Stimulated activated naive CD8-positive, alpha-beta T cell treated with anti-CD3 and anti-CD28 coated beads, Interleukin-15, Interleukin-2, amounts not matched to agents 100 U/mL and 50 U/mL, for 24 hours (primary cell): ENCODE measurements around the gene NPPA.
A peak's percentile ranks its signal among the peaks of the same experiment; 100 is the strongest.

Experiments used
- ATAC-seq: fragments of 150-1000 bp; cut with Tn5 transposase; one replicate; pipeline ENCODE4 v1.10.0; 2021
- DNase-seq: peaks from one replicate; pipeline ENCODE4 v3.0.0; 2021

Gene NPPA

DNA sequence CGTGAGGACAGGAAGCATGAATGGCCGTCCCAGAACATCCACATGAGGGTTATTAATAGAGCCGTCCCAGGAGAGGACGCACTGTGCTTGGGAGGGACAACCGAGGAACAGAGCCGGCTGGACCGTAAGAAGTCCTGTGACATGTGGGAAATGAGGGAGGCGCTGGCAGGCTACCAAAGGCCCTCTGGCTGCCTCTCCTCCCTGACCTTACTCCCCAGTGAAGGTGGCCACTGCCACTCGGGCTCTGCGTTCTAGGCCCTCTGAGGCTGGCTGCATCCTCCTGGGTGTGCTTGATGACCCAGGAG, 26.6 kb upstream of the NPPA start:
- ATAC-seq (no peak), DNase-seq (no peak)

DNA sequence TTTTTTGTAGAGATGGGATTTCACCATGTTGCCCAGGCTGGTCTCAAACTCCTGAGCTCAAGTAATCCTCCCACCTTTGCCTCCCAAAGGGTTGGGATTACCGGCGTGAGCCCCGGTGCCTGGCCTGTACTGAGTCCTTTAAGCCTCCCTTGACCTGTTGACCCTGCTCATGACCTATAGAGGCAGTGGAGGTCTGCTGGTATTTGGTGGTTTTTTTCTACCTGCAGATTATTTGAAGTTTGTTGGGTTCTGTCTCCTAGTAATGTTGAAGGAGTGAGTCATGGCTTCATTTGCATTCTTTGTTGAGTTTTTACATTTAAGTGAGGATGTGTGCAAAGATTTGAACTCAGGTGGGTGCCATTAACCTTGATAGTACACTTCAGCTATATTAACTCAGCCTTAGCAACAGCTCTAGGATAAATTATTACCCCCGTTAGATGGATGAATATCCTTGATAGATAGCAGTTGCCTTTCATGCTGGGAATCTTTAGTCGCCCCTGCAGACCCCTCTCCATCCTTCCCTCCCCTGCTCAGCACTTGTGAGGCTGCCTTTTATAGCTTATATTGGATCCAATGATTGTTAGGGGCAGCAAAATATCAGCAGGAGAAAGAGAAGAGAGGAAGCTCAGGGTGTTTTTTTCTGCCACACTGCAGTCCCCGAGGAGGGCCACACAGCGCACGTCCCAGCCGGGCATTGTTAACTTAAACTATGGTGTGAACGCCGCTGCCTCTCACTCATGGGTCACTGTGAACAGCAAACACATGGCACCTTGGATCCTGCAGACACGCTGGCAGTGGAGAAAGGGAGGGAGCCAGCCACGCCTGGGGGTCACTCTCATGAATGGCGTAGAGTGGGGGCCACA, 26.0 kb upstream of the NPPA start:
- ATAC-seq, result no peak
- no peak for DNase-seq

DNA sequence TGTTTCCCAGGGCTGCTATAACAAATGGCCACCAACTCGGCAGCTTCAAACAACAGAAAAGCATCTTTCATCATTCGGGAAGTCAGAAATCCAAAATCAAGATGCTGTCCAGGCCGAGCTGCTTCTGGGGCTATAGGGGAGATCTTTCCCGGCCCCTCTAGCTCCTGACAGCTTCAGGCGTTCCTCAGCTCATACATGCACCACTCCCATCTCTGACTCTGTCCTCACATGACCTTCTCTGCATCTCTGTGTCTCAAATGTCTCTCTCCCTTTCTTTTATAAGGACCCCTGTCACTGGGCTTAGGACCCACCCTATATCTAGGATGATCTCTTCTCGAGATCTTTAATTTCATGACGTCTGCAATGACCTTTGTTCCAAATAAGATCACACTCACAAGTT, 25.0 kb upstream of the NPPA start:
- DNase-seq, result no peak
- ATAC-seq, result no peak

DNA sequence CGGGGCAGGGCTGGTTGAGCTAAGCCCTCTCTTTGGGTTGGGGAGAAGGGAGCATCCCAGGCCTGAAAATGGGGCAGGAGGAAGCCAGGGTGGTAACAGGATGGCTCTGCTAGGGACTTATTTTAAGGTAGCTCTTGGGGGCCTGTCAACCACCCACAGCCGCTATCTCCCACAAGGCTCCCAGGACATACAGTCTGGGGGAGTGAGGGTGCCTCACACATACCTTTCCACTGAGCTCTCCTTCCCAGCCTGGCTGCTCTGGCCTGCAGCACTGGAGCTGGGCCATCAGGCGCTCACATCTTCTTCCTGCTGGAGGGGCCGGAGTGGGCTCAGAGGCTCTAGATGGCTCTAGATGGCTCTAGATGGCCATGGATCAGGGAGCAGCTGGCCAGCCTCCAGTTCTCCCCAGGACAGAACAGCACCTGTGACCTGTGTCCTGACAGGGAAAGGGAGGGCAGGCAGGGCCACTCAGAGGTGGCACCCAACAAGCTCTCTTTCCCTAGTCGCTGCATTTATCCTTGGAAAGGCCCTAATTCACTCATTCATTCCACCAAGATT, 22.1 kb upstream of the NPPA start:
- DNase-seq, result no peak
- no peak for ATAC-seq

DNA sequence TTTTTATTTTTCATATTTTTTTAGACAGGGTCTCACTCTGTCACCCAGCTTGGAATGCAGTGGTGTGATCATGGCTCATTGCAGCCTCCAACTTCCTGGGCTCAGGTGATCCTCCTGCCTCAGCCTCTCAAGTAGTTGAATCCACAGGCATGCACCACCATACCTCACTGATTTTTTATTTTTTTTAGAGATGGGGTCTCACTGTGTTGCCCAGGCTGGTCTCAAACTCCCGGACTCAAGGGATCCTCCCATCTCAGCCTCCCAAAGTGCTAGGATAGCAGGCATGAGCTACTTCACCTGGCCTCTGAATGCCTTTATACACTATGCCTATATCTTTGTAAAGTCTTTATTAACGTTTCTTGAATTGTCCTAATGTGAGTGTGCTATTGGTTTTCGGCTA, 21.5 kb upstream of the NPPA start:
- ATAC-seq (no peak), DNase-seq (no peak)

DNA sequence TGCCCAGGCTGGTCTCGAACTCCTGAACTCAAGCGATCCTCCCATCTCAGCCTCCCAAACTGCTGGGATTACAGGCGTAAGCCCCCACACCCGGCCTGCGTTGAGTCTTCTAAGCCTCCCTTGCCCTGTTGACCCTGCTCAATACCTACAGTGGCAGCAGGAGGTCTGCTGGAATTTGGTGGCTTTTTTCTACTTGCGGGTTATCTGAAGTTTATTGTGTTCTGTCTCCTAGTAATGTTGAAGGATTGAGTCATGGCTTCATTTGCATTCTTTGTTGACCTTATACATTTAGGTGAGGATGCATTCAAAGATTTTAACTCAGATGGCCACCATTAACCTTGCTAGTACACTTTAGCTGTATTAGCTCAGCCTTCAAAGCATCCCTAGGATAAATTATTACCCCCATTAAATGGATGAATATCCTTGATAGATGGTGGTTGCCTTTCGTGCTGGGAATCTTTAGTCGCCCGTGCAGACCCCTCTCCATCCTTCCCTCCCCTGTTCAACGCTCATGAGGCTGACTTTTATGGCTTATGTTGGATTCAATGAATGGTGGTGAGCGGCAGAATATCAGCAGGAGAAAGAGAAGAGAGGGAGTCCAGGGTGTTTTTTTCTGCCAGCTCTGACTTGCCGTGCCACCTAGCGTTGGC, 20.9 kb upstream of the NPPA start:
- no peak for ATAC-seq

DNA sequence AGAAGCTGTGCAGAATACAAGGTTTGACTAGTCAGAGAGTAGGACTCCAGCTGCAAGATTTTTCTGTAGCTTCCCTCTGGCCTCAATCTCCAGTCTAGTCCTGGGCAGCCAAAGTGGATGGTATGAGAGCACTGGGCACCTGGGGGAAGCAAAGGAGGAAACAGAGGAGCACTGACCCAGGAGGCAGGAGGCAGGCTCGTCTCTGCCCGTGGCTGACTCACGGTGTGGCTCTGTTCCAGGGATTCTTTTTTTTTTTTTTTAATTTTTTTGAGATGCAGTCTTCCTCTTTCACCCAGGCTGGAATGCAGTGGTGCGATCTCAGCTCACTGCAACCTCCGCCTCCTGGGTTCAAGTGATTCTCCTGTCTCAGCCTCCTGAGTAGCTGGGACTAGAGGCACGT, 15.3 kb upstream of the NPPA start:
- ATAC-seq (peak; percentile 12), DNase-seq (no peak)

More for the DNA sequence above, 20.9 kb upstream of the NPPA start:
- DNase-seq, result no peak

DNA sequence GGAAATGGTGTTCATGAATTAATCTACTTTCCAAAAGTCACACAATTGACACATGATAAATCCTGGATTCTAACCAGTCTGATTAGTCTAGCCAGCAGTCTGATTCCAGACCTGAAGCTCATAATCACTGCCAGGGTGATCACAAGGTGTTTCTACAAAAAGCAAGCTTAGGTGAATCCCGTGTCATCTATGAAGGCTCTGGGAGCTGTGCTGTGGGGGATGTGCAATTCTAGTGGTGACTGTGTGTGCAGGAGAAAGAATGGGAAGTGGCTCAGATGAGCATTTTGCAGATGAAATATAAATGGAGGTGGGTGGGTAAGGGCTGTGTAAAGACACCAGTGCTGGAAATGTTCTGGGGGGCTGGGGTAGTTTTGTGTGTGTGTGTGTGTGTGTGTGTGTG, 13.0 kb upstream of the NPPA start:
- DNase-seq (no peak), ATAC-seq (no peak)

DNA sequence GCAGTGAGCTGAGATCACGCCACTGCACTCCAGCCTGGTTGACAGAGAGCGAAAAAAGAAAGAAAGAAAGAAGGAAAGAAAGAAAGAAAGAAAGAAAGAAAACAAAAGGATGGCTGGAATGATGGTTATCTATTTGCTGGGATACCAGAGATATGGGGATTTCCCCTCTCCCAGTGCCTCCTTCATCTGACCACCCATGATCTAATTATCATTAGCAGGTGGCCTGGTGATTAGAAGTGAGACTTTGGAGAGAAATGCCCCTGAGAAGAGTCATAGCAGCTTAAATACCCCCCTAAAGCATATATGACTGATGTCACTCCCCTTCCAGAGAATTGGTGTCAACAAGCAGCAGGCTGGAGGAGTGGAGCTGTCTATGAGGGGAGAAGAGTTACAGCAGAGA, 12.5 kb upstream of the NPPA start:
- no peak for ATAC-seq
- no peak for DNase-seq

DNA sequence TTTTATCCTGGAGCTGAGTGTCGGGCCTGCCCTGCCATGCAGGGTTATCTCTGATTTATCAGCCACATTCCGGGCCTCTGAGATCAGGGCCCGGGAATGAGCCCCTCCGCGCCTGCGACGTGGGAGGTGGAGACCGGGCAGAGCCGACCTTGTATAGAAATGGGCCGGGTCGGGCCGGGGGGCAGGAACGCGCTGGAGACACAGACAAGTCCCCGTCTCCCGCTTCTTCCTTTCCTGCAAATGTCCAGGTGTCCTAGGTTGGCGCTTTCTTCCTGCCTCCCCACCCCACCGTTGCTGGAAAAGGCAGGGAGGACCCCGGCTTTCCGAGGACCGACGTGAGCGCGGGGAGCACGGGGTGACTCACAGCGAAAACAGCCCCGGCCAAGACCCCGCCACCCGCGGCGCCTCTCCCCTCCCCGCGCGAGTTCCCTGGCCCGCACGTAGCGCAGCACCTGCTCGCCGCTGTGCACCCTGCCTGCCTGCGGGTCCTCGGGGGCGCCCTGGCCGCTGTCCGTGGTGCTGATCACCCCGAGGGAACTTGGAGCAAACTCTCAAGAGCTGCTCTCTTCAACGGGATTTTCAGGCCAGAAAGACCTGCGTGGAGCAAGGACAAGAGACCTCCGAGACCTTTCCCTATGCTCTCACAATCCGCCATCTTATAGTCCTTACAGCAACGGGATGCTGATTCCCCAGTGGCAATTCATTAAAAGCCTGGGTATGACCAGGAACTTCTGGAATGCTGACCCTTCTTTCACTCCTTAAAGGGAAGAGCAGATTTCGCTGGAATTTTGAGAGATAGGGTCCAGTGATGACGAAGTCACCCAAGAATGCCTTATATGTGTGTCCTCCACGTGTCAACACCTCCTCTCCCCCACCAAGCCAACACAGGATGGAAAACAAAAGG, 11.6 kb upstream of the NPPA start:
- ATAC-seq (peak; percentile 45), DNase-seq (peak; percentile 77)

DNA sequence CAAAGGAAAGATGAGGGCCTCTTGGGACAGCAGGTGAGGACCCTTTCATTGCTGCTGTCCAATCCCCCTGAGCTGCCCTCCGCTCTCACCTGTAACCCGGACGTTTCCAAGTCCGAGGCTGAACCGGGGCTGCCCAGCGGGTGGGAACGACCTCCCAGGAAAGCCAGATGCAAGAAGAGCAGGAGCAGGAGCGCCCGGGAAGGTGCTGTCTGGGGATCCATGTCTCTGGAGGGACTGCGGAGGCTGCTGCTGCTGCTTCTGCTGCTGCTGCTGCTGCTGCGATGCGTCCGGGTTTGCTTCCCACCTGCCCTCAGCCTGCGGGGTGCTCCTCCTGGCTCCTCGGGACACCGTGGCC, 11.0 kb upstream of the NPPA start, which contains the start of gene NPPB:
Gene NPPB, minus strand, starts transcription at position 333 of the 355 bp plus-strand sequence. Its CDS starts 112 bp downstream, at position 221.
- DNase-seq (no peak), ATAC-seq (no peak)

DNA sequence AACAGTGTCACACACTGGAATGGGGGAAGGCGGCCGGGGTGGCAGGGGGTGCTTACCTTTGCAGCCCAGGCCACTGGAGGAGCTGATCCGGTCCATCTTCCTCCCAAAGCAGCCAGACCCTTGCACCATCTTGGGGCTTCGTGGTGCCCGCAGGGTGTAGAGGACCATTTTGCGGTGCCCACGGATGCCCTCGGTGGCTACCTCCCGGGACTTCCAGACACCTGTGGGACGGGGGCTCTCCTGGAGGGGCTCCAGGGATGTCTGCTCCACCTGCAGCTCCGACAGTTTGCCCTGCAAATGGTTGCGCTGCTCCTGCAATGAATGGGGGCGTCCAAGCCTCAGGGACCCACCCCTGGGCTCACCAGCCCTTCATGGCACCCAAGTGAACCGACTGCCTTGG, 10.6 kb upstream of the NPPA start:
- no peak for ATAC-seq
- DNase-seq, result no peak

DNA sequence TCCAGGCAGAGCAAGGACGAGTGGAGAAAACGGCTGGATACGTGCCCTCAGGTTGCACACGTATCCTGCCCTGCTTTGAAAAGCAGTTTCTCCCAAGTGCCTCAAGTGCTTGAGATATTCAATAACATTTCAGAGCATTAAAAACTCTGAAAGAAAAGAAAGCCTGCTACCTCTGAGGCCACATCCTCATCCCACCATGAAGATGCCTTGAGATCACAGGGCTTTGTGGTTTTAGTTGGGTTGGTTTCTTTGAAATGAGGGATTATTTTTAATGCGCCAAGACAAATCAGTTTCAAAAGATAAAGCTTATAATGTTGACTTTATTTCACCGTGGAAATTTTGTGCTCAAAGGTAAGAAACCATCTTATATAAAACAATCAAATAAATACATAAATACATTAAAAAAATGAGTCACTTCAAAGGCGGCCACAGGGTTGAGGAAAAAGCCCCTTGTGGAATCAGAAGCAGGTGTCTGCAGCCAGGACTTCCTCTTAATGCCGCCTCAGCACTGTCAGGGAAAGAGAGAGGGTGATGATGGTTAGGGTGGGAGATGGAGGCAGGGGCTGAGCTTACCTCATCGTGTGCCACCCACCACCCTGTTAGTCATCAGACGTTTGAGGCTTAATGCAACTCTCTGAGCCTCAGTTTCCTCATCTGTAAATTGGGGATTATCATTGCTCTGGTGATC, 9.7 kb upstream of the NPPA start:
- ATAC-seq, result no peak
- no peak for DNase-seq

DNA sequence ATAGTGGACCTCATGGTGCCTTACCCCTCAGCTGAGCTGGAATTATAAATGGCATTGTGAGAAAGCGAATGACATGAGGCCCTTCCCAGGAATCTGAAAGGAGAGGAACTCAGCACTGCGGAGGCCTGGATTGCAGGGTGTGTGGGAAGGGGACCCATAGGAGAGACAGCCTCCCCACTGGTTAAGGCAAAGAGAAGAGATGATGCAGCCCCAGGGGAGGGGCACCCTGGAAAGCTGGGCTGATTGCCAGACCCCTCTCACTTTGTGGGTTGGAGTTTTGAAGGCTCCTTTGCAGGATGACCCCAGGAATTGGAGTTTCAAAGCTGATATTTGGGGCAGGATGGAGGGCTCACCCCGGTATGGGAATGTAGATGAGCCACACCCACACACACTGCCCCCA, 9.1 kb upstream of the NPPA start:
- ATAC-seq, result no peak

DNA sequence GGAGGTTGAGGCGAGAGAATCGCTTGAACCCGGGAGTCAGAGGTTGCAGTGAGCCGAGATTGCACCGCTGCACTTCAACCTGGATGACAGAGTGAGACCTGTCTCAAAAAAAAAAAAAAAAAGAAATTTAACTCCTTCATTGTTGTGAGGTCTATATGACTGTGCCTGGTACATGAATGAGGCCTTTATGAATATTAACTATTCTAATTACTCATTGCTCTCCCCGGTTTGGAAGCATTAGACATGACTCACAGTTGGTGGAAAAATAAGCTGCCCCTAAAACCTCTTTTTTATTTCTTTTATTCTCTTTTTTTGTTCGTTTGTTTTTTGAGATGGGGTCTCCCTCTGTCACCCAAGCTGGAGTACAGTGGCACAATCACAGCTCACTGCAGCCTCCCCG, 7.8 kb upstream of the NPPA start:
- ATAC-seq, result no peak
- DNase-seq, result no peak

More for the DNA sequence above, 9.1 kb upstream of the NPPA start:
- DNase-seq, result no peak

DNA sequence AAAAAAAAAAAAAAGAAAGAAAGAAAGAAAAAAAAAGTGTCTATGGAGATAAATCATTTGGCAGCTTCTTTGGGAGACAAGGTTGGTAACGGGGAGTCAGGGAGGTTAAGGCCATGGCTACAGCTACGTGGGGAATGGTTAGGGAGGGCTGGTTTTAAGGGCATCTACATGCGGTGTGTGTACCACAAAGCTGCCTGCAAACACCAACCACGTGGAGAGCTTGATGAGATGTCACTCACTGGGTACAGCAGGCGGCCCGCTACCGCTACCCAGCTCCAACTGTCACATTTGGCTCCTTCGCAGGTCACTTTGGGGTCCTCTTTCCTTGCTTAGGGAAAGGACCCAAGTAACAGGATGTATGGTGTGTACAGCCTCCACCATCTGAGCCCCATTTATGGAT, 6.9 kb upstream of the NPPA start:
- no peak for ATAC-seq

DNA sequence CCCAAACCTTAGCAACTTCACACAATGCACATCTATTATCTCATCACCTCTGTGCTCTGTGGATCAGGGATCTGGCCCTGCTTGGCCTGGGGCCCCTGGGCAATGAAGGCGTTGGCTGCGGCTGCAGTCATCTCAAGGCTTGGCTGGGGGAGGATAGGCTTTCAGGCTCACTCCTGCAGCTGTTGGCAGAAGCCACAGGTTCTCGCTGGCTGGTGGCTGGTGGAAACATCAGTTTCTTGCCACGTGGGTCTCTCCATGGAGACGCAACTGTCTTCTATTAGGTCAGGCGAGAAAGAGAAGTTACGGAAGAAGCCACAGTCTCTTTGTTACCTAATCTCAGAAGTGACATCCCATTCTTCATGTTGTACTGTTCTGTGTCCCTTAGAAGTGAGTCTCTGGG, 3.6 kb upstream of the NPPA start:
- no peak for ATAC-seq
- DNase-seq, result no peak

More for the DNA sequence above, 6.9 kb upstream of the NPPA start:
- DNase-seq, result no peak

DNA sequence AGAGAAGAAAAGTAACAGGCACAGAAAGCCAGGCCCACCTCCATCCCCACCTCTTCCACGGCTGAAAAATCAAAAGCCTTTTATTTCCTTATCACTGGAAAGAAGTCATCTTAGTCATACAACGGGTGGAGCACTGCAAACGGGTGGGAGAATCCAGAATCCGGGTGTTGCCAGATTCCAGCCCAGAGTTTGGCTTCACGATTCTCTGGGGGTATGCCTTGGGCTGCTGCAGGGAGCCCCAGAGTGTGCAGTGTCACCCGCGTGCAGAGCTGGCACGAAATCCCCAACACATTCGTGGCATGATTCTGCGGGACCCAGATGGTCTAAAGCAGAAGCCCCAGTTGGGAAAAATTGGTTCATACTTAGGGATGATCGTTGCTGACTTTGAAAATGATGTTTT, 2.6 kb upstream of the NPPA start:
- ATAC-seq, result no peak
- DNase-seq, result no peak

DNA sequence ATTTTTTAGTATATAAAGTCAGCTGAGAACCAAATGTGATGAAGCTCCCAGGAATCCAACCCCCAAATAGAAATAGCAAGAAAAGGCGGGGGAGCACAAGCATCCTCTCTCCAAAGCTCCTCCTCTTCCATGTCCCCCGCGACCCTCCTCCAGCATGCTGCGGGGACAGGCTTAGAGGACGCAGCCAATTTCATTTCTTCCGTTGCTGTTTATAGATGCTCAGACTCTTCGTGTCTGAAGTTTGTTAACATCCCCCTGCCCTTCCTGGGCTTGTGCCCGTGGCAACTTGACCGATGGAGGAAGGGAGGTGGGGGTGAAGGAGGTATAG, 754 bp upstream of the NPPA start:
- DNase-seq, result no peak
- no peak for ATAC-seq

DNA sequence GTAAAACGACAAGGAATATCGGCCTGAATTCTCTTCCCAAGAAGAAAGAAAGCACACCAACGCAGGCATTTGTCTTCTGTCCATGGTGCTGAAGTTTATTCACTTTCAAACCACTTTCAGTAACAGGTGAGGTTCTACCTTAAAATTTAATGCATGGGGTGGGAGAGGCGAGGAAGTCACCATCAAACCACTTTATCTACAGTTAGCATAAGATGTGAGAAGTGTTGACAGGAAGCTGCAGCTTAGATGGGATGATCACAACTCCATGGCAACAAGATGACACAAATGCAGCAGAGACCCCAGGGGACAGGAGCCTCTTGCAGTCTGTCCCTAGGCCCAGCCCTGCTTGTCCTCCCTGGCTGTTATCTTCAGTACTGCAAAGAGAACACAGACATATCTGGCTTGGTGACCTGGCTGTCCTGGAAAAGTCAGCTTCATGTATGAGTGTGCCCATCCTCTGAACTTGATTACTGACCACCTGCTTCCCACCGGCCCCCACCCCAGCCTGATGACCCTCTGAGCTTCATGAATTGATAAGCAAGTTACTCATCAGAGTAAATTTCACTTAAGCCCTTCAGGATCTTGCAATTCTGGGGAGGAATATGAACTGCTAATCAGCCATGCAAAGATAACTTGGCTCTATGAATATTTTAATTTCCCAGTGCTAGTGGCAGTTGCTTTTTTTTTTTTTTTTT, 1.8 kb downstream of the NPPA start:
- DNase-seq, result no peak
- ATAC-seq, result no peak
